Measurements from ENCODE around the gene NKAIN2.

Gene NKAIN2

GRCh38 chr6:123808556-123808955 is 4.9 kb downstream of the NKAIN2 start:
- DNase-seq (ENCODE audit: low spot score), result no peak

- no peak for DNase-seq (ENCODE audit: low spot score)
These were observed 6.5 kb downstream of the NKAIN2 start for GRCh38 chr6:123810214-123810613.

- no peak for DNase-seq (ENCODE audit: low spot score)
These were observed 7.3 kb downstream of the NKAIN2 start for GRCh38 chr6:123810948-123811347.

- no peak for DNase-seq (ENCODE audit: low spot score)
These were observed 7.7 kb downstream of the NKAIN2 start for GRCh38 chr6:123811378-123811777.

GRCh38 chr6:123812621-123813020 is 9.0 kb downstream of the NKAIN2 start:
- no peak for DNase-seq (ENCODE audit: low spot score)

GRCh38 chr6:123821112-123821511 is 17.4 kb downstream of the NKAIN2 start:
- no peak for DNase-seq (ENCODE audit: low spot score)

GRCh38 chr6:123829302-123829953 is 25.8 kb downstream of the NKAIN2 start:
- no peak for DNase-seq (ENCODE audit: low spot score)

- DNase-seq (ENCODE audit: low spot score), result no peak
These were observed 26.5 kb downstream of the NKAIN2 start for GRCh38 chr6:123830120-123830519.

- DNase-seq (ENCODE audit: low spot score), result no peak
These were observed 35.0 kb downstream of the NKAIN2 start for GRCh38 chr6:123838505-123839234.

- no peak for DNase-seq (ENCODE audit: low spot score)
These were observed 37.6 kb downstream of the NKAIN2 start for GRCh38 chr6:123841067-123841896.

- DNase-seq (ENCODE audit: low spot score), result no peak
These were observed 40.3 kb downstream of the NKAIN2 start for GRCh38 chr6:123844011-123844410.

GRCh38 chr6:123848347-123848746 is 44.7 kb downstream of the NKAIN2 start:
- DNase-seq (ENCODE audit: low spot score), result no peak

- no peak for DNase-seq (ENCODE audit: low spot score)
These were observed 45.7 kb downstream of the NKAIN2 start for GRCh38 chr6:123849406-123849805.

- DNase-seq (ENCODE audit: low spot score), result no peak
These were observed 46.9 kb downstream of the NKAIN2 start for GRCh38 chr6:123850555-123850954.

GRCh38 chr6:123854201-123854600 is 50.5 kb downstream of the NKAIN2 start:
- DNase-seq (ENCODE audit: low spot score), result no peak

GRCh38 chr6:123855506-123855905 is 51.8 kb downstream of the NKAIN2 start:
- DNase-seq (ENCODE audit: low spot score), result no peak

- no peak for DNase-seq (ENCODE audit: low spot score)
These were observed 55.6 kb downstream of the NKAIN2 start for GRCh38 chr6:123859291-123859690.

GRCh38 chr6:123869334-123869733 is 65.7 kb downstream of the NKAIN2 start:
- no peak for DNase-seq (ENCODE audit: low spot score)

GRCh38 chr6:123873974-123874373 is 70.3 kb downstream of the NKAIN2 start:
- no peak for DNase-seq (ENCODE audit: low spot score)

- DNase-seq (ENCODE audit: low spot score), result no peak
These were observed 72.1 kb downstream of the NKAIN2 start for GRCh38 chr6:123875784-123876183.

GRCh38 chr6:123879749-123880148 is 76.1 kb downstream of the NKAIN2 start:
- no peak for DNase-seq (ENCODE audit: low spot score)

- DNase-seq (ENCODE audit: low spot score), result no peak
These were observed 85.3 kb downstream of the NKAIN2 start for GRCh38 chr6:123888771-123889513.

Measured in HuH-7 (cell line).